GM21367 (cell line): Measurements from ENCODE around the gene STAT1.

Experiments
- ATAC-seq: cut with Tn5 transposase; IDR thresholded peaks from one replicate; pipeline ENCODE4 v1.9.1; 2021; ENCODE audit not compliant: unreplicated experiment

The STAT1 gene

GRCh38 chr2:190927301-190927700 lies 86.7 kb downstream of the STAT1 start:
- ATAC-seq, result no peak

- ATAC-seq, result no peak
These were observed 91.6 kb downstream of the STAT1 start for GRCh38 chr2:190922376-190922775.

GRCh38 chr2:190920085-190920484 lies 93.9 kb downstream of the STAT1 start:
- no peak for ATAC-seq
